OCI-LY3 (cell line): ENCODE data around the gene KIAA0408.

ENCODE experiments used
- CTCF ChIP-seq: fragments of 200-600, 300-600 bp; sonication (generic); IDR thresholded peaks from 2 replicates; pipeline ENCODE4 v1.5.1; 2014; ENCODE audit warnings: antibody characterized with exemption, low read length, low read depth
- EZH2phosphoT487 ChIP-seq: fragments of 200-600 bp; shearing (Covaris generic); IDR thresholded peaks from 2 replicates; pipeline ENCODE4 v1.6.1; 2018; ENCODE audit warnings: antibody characterized with exemption, mixed run types, low read depth

DNA sequence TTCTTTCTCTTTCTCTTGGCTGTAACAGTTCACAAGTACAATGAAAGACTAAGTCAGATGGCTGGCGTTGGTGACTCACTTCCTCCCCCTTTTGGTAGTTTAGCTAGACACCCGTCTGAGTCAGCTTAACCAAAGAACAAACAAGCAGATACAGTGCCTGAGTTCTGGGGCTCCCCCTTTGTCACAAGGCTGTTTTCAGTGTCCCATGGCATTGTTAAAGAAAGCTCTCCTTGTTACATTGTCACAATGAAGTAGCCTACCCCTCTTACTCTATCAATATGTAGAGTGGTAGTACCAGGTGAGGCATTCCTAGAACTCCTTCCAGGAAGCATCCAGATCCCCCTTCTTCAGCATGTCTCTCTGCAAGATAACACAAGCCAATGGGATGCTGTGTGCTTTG lies 38.6 kb downstream of the KIAA0408 start:
- peak; percentile 60 for TF ChIP-seq CTCF
- no peak for TF ChIP-seq EZH2phosphoT487
